PC-3 (cell line): ENCODE results near the gene KCTD12. TPM values are rescaled to one million over a fixed set of nuclear protein-coding genes. Genes with fewer than 3 reads are reported as not detected.

Experiments
- ATAC-seq: fragments of 200-7000 bp; cut with Tn5 transposase; 2 replicates; pipeline ENCODE4 v1.9.1; 2020; ENCODE audit warnings: mild to moderate bottlenecking, moderate library complexity
- BruUV-seq: library from RNA; stranded (reverse); fragments of 400-500 nt; replicated peaks from 2 replicates; lab custom pipeline; 2021; lab: Mats Ljungman, UMichigan
- CTCF ChIA-PET: fragments of 300-600 bp; sonication (Branson Sonifier 250); formaldehyde crosslinking; loops from one replicate; lab custom pipeline; 2022; ENCODE audit warnings: antibody characterized with exemption; lab: Charles Lee
- POLR2A ChIA-PET: fragments of 300-600 bp; sonication (Branson Sonifier 250); formaldehyde crosslinking; loops from one replicate; lab custom pipeline; 2022; ENCODE audit warnings: antibody characterized with exemption; ENCODE audit not compliant: unreplicated experiment; lab: Charles Lee
- DNase-seq: peaks from one replicate; pipeline ENCODE4 v3.0.0-alpha.2; 2015
- H2AFZ ChIP-seq: fragments of 300-600 bp; sonication (generic); 2 replicates; pipeline ENCODE4 v1.6.0; 2016; ENCODE audit warnings: antibody characterized with exemption, low read length
- H3F3A ChIP-seq: fragments of 300-600 bp; sonication (generic); one replicate; pipeline ENCODE4 v1.6.0; 2017; ENCODE audit warnings: antibody characterized with exemption, low read length, control low read depth, mild to moderate bottlenecking; ENCODE audit not compliant: unreplicated experiment
- H3K27ac ChIP-seq: fragments of 300-600 bp; sonication (generic); 2 replicates; pipeline ENCODE4 v1.5.1; 2016; ENCODE audit warnings: mild to moderate bottlenecking, low read length
- H3K27me3 ChIP-seq: fragments of 300-600 bp; sonication (generic); 2 replicates; pipeline ENCODE4 v1.6.1; 2016; ENCODE audit warnings: low read length, mixed read lengths
- H3K36me3 ChIP-seq: fragments of 300-600 bp; sonication (generic); 2 replicates; pipeline ENCODE4 v1.6.1; 2016; ENCODE audit warnings: low read depth, mixed run types, low read length, mixed read lengths
- H3K4me1 ChIP-seq: fragments of 300-600 bp; sonication (generic); 2 replicates; pipeline ENCODE4 v1.5.1; 2016; ENCODE audit warnings: low read length; ENCODE audit not compliant: insufficient read depth
- H3K4me2 ChIP-seq: fragments of 300-600 bp; sonication (generic); 2 replicates; pipeline ENCODE4 v1.6.0; 2016; ENCODE audit warnings: low read length
- H3K4me3 ChIP-seq: fragments of 300-600 bp; sonication (generic); 2 replicates; pipeline ENCODE4 v1.5.1; 2016; ENCODE audit warnings: mild to moderate bottlenecking, low read length, mixed read lengths
- H3K79me2 ChIP-seq: fragments of 300-600 bp; sonication (generic); 2 replicates; pipeline ENCODE4 v1.6.1; 2017; ENCODE audit warnings: low read length, mixed read lengths
- H3K9ac ChIP-seq: fragments of 300-600 bp; sonication (generic); 2 replicates; pipeline ENCODE4 v1.6.0; 2016; ENCODE audit warnings: mild to moderate bottlenecking, low read length
- H3K9me2 ChIP-seq: fragments of 300-600 bp; sonication (generic); replicated peaks from 2 replicates; pipeline ENCODE4 v1.6.1; 2016; ENCODE audit warnings: mixed run types, low read length, mixed read lengths
- H3K9me3 ChIP-seq: fragments of 300-600 bp; sonication (generic); 2 replicates; pipeline ENCODE4 v1.6.1; 2016; ENCODE audit warnings: low read length, mixed read lengths
- H4K20me1 ChIP-seq: fragments of 300-600 bp; sonication (generic); 2 replicates; pipeline ENCODE4 v1.6.1; 2016; ENCODE audit warnings: low read length, mixed read lengths
- EZH2 ChIP-seq: fragments of 300-600 bp; sonication (generic); IDR thresholded peaks from one replicate; pipeline ENCODE4 v1.6.1; 2017; ENCODE audit warnings: antibody characterized with exemption, mild to moderate bottlenecking, low read length; ENCODE audit not compliant: unreplicated experiment
- EZH2phosphoT487 ChIP-seq: fragments of 300-600 bp; sonication (generic); IDR thresholded peaks from 2 replicates; pipeline ENCODE4 v1.6.1; 2018; ENCODE audit warnings: mild to moderate bottlenecking, antibody characterized with exemption, low read length, borderline replicate concordance
- intact Hi-C: fragments of 100-400 bp; cut with micrococcal nuclease; formaldehyde crosslinking; loops from 2 replicates; pipeline ENCODE4 v1.9.0; 2023
- total RNA-seq: library from RNA; depleted of rRNA; stranded (reverse); fragments of >200 nt; gene quantifications from 2 replicates; pipeline ENCODE4 v1.2.3, GENCODE V29; 2014
- TF ChIP-seq, protein P1 (sequence below): fragments of 300-600 bp; sonication (generic); conservative IDR thresholded peaks from 2 replicates; pipeline ENCODE4 v1.5.1; 2017; ENCODE audit warnings: antibody characterized with exemption, low read depth, mild to moderate bottlenecking, low read length

Gene KCTD12
- total RNA-seq, 1 experiment from 2014 or later: 7.0 TPM

DNA sequence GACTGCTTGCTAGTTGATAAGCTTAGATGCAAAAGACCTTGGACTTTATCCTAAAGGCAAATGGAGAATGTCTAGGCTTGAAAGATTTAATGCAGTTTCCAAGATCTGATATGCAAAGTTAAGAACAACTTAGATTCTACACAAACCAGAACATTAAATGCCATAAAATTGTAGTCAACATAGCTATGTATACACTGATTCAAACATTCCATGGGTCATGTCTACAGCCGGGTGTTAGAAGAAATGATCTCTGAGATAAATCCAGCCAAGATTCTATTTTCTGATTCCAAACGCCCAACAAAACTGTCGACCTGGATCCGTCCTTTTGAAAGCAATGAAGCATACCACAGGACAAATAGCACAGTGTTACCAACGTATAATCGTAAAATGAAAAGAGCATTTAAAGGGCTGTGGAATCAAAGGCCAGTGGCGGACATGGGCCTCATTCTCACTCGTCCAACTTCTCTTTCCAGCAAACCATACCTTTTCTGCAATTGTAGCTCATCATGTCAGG is 52.7 kb downstream of the KCTD12 start:
- no TSS peak for BruUV-seq

DNA sequence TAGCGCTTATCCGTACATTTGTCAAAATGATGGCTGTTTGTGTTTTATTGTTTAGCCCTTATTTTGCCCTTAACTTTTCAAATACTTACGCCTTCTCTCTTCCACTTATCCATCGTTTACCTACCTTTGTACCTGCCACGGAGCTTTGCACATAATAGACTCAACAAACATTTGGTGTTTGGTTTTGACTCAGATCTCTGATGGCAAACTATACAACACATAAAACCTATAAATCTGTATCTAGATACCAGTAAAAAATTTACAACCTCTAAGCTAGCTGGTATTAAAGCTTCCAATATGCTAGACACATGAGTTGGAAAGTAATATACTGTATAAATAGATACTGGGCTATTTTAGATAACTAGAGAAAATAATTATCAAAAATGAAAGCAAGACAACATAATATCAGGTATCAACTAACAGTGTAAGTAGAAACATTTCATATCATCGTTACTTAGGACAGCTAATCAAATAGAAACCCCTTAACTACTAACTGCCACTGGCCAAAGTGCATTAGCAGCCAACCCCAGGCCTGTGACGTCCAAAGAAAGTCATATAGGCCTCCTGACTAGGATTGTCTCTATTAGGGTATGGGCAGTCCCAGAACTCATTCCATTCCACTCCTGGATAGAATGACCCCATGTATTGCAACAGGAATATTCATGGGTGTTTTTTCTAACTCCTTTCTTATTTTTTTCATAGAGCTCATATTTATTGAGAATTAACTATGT is 53.8 kb downstream of the KCTD12 start:
- no peaks in the 10 kb centered on the region for H4K20me1 ChIP-seq
- H3K4me3 ChIP-seq: no peak overlapping the region
- no peak overlapping the region for H3K4me2 ChIP-seq
- H3F3A ChIP-seq: no peaks in the 10 kb centered on the region
- ChIA-PET CTCF (no interaction called here), POLR2A (no interaction called here)
- peak; percentile 74 for ATAC-seq
- no peak overlapping the region for H3K9ac ChIP-seq
- H3K79me2 ChIP-seq: no peaks in the 10 kb centered on the region
- H2AFZ ChIP-seq: no peak overlapping the region
- no peaks in the 10 kb centered on the region for H3K9me3 ChIP-seq
- TF ChIP-seq, protein P1, sequence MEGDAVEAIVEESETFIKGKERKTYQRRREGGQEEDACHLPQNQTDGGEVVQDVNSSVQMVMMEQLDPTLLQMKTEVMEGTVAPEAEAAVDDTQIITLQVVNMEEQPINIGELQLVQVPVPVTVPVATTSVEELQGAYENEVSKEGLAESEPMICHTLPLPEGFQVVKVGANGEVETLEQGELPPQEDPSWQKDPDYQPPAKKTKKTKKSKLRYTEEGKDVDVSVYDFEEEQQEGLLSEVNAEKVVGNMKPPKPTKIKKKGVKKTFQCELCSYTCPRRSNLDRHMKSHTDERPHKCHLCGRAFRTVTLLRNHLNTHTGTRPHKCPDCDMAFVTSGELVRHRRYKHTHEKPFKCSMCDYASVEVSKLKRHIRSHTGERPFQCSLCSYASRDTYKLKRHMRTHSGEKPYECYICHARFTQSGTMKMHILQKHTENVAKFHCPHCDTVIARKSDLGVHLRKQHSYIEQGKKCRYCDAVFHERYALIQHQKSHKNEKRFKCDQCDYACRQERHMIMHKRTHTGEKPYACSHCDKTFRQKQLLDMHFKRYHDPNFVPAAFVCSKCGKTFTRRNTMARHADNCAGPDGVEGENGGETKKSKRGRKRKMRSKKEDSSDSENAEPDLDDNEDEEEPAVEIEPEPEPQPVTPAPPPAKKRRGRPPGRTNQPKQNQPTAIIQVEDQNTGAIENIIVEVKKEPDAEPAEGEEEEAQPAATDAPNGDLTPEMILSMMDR: no peak
- TF ChIP-seq EZH2phosphoT487 (no peak), EZH2 (no peak)
- intact Hi-C loops: no loop called here
- BruUV-seq: no TSS peak
- peaks cover 18% of the 10 kb centered on the region for H3K4me1 ChIP-seq
- no peaks in the 10 kb centered on the region for H3K9me2 ChIP-seq
- H3K27me3 ChIP-seq: no peaks in the 10 kb centered on the region
- H3K27ac ChIP-seq: no peak overlapping the region
- DNase-seq: no peak
- H3K36me3 ChIP-seq: no peaks in the 10 kb centered on the region

More for the DNA sequence above, 52.7 kb downstream of the KCTD12 start:
- no peaks in the 10 kb centered on the region for H3K36me3 ChIP-seq
- H2AFZ ChIP-seq: no peak overlapping the region
- ATAC-seq (no peak), DNase-seq (no peak)
- no peaks in the 10 kb centered on the region for H3F3A ChIP-seq
- CTCF ChIA-PET: no interaction called here
- H3K4me2 ChIP-seq: no peak overlapping the region
- no peaks in the 10 kb centered on the region for H4K20me1 ChIP-seq
- H3K79me2 ChIP-seq: no peaks in the 10 kb centered on the region
- no peaks in the 10 kb centered on the region for H3K9me2 ChIP-seq
- no peak for TF ChIP-seq EZH2phosphoT487
- TF ChIP-seq EZH2: no peak
- TF ChIP-seq, protein P1: no peak
- no peak overlapping the region for H3K27ac ChIP-seq
- peaks cover 15% of the 10 kb centered on the region for H3K4me1 ChIP-seq
- H3K27me3 ChIP-seq: no peaks in the 10 kb centered on the region
- H3K4me3 ChIP-seq: no peak overlapping the region
- H3K9me3 ChIP-seq: no peaks in the 10 kb centered on the region
- POLR2A ChIA-PET: no interaction called here
- no peak overlapping the region for H3K9ac ChIP-seq
- intact Hi-C loops: no loop called here

DNA sequence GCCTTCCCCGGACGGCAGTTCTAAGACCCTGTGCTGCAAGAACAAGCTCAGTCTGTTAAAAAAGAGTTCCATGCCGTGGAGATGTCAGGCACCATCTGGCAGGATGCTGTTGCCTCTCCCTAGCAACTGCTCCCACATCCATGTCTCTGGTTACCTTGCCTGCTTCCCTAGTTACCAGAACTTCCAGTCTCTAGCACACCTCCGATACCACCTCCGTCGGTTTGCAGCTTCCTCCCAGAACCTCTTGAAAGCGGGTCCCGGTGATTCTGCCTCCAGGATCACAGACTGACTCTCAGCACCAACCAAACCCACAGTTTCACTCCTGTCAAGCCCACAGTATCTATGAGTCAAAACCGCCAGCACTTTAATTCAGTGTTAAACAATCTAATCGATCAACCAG is 55.4 kb downstream of the KCTD12 start:
- Histone ChIP-seq H3F3A (no peaks in the 10 kb centered on the region), H3K4me1 (peaks cover 5% of the 10 kb centered on the region), H3K4me3 (no peak overlapping the region), H3K36me3 (no peaks in the 10 kb centered on the region), H2AFZ (no peak overlapping the region), H4K20me1 (no peaks in the 10 kb centered on the region), H3K27ac (no peak overlapping the region), H3K9me2 (no peaks in the 10 kb centered on the region), H3K79me2 (no peaks in the 10 kb centered on the region), H3K4me2 (no peak overlapping the region), H3K9me3 (no peaks in the 10 kb centered on the region), H3K9ac (no peak overlapping the region), H3K27me3 (no peaks in the 10 kb centered on the region)
- ChIA-PET CTCF (no interaction called here), POLR2A (no interaction called here)
- TF ChIP-seq EZH2phosphoT487 (no peak), EZH2 (no peak)
- TF ChIP-seq, protein P1: no peak
- DNase-seq (no peak), ATAC-seq (no peak)
- no TSS peak for BruUV-seq
- intact Hi-C loops: no loop called here
